ENCODE results near the gene PGBD5.

The PGBD5 gene

DNA sequence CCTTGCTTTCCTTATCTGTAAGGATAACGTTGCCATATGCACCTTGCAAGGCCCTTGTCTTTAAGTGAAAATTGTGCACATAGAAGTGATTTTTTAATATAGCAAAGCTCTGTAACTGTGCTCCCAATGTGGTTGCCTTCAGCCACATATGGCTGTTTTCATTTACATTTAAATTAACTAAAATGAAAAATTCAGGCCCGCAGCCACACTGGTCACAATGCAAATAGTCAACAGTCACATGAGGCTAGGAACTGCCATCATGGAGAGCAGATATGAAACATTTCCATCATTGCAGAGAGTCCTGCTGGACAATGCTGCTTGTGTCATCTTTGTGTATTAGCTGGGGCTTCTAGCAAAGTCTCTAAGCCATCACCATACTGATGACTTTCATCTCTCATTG is 83.4 kb downstream of the PGBD5 start:
- no peak overlapping the region for H3K4me3 ChIP-seq (ENCODE audit: control insufficient read depth in 1 of 7, extremely low read depth in 1 of 7, insufficient read depth in 4 of 7, low read depth in 2 of 7, low read length in 6 of 7)
- H3K9me3 ChIP-seq (ENCODE audit: control extremely low read depth in 1 of 5, control insufficient read depth in 4 of 5, insufficient read depth in 2 of 5, low read depth in 1 of 5, low read length in 4 of 5), result no peaks in the 10 kb centered on the region
- ChIA-PET POLR2A (no interaction called here), CTCF (no interaction called here)
- H3K36me3 ChIP-seq (ENCODE audit: control insufficient read depth in 4 of 4, insufficient read depth in 4 of 4, low read length in 3 of 4), result no peaks in the 10 kb centered on the region
- 100% methylated on average over 1 of the region's 2 CpGs for WGBS (ENCODE audit: insufficient coverage)
- peaks cover 0 to 11% (median 3%) of the 10 kb centered on the region in 5 experiments for H3K27me3 ChIP-seq (replicated peaks in 2 of 5; ENCODE audit: control insufficient read depth in 4 of 5, insufficient read depth in 5 of 5, low read length in 4 of 5)
- no peaks in the 10 kb centered on the region for H3K4me1 ChIP-seq (ENCODE audit: control extremely low read depth in 1 of 4, control insufficient read depth in 4 of 4, insufficient read depth in 4 of 4, low read length in 3 of 4)
- no peak for DNase-seq
- no peak overlapping the region for H3K27ac ChIP-seq (ENCODE audit: insufficient read depth in 1 of 2, low read depth in 1 of 2, low read length in 2 of 2, poor library complexity in 1 of 2, severe bottlenecking in 2 of 2)

GRCh38 chr1:230342019-230342418 is 84.1 kb downstream of the PGBD5 start:
- 79% methylated on average over 3 of the region's 3 CpGs for WGBS (ENCODE audit: insufficient coverage)
- ChIA-PET CTCF (no interaction called here), POLR2A (no interaction called here)
- no peak overlapping the region for H3K4me3 ChIP-seq (ENCODE audit: control insufficient read depth in 1 of 7, extremely low read depth in 1 of 7, insufficient read depth in 4 of 7, low read depth in 2 of 7, low read length in 6 of 7)
- no peak for DNase-seq
- no peaks in the 10 kb centered on the region for H3K36me3 ChIP-seq (ENCODE audit: control insufficient read depth in 4 of 4, insufficient read depth in 4 of 4, low read length in 3 of 4)
- H3K27ac ChIP-seq (ENCODE audit: insufficient read depth in 1 of 2, low read depth in 1 of 2, low read length in 2 of 2, poor library complexity in 1 of 2, severe bottlenecking in 2 of 2), result no peak overlapping the region
- H3K9me3 ChIP-seq (ENCODE audit: control extremely low read depth in 1 of 5, control insufficient read depth in 4 of 5, insufficient read depth in 2 of 5, low read depth in 1 of 5, low read length in 4 of 5), result no peaks in the 10 kb centered on the region
- H3K27me3 ChIP-seq (replicated peaks in 2 of 5; ENCODE audit: control insufficient read depth in 4 of 5, insufficient read depth in 5 of 5, low read length in 4 of 5), result peaks cover 0 to 11% (median 3%) of the 10 kb centered on the region in 5 experiments
- H3K4me1 ChIP-seq (ENCODE audit: control extremely low read depth in 1 of 4, control insufficient read depth in 4 of 4, insufficient read depth in 4 of 4, low read length in 3 of 4), result no peaks in the 10 kb centered on the region

DNA sequence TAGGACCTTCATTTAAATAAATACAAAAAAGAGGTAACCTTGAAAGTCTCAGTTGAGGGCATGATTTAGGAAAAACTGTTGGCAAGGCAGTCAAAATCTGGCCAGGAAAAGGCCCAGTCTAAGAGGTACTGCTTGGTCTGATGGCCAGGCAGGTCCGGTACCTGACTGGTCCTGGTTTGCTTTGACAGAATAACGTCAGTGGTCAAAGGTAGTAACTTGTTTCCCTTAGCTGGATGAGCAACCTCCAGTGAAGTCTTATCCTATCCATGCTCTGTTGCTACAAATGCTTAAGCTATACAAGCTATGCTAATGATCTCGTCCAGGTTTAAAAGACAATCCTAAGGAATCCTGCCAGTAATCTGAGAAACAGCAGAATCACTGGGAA is 85.0 kb downstream of the PGBD5 start:
- Histone ChIP-seq H3K36me3 (ENCODE audit: control insufficient read depth in 4 of 4, insufficient read depth in 4 of 4, low read length in 3 of 4) (no peaks in the 10 kb centered on the region), H3K27me3 (replicated peaks in 2 of 5; ENCODE audit: control insufficient read depth in 4 of 5, insufficient read depth in 5 of 5, low read length in 4 of 5) (peaks cover 0 to 11% (median 3%) of the 10 kb centered on the region in 5 experiments), H3K9me3 (ENCODE audit: control extremely low read depth in 1 of 5, control insufficient read depth in 4 of 5, insufficient read depth in 2 of 5, low read depth in 1 of 5, low read length in 4 of 5) (no peaks in the 10 kb centered on the region), H3K4me1 (ENCODE audit: control extremely low read depth in 1 of 4, control insufficient read depth in 4 of 4, insufficient read depth in 4 of 4, low read length in 3 of 4) (no peaks in the 10 kb centered on the region), H3K4me3 (ENCODE audit: control insufficient read depth in 1 of 7, extremely low read depth in 1 of 7, insufficient read depth in 4 of 7, low read depth in 2 of 7, low read length in 6 of 7) (no peak overlapping the region), H3K27ac (ENCODE audit: insufficient read depth in 1 of 2, low read depth in 1 of 2, low read length in 2 of 2, poor library complexity in 1 of 2, severe bottlenecking in 2 of 2) (no peak overlapping the region)
- CTCF ChIA-PET, result no interaction called here
- POLR2A ChIA-PET, result no interaction called here
- DNase-seq, result no peak
- WGBS (ENCODE audit: insufficient coverage), result 67% methylated on average over 3 of the region's 3 CpGs

- CTCF ChIA-PET, result no interaction called here
- Histone ChIP-seq H3K27me3 (replicated peaks in 2 of 5; ENCODE audit: control insufficient read depth in 4 of 5, insufficient read depth in 5 of 5, low read length in 4 of 5) (peaks cover 0 to 11% (median 3%) of the 10 kb centered on the region in 5 experiments), H3K27ac (ENCODE audit: insufficient read depth in 1 of 2, low read depth in 1 of 2, low read length in 2 of 2, poor library complexity in 1 of 2, severe bottlenecking in 2 of 2) (no peak overlapping the region), H3K4me3 (ENCODE audit: control insufficient read depth in 1 of 7, extremely low read depth in 1 of 7, insufficient read depth in 4 of 7, low read depth in 2 of 7, low read length in 6 of 7) (no peak overlapping the region), H3K36me3 (ENCODE audit: control insufficient read depth in 4 of 4, insufficient read depth in 4 of 4, low read length in 3 of 4) (no peaks in the 10 kb centered on the region), H3K9me3 (ENCODE audit: control extremely low read depth in 1 of 5, control insufficient read depth in 4 of 5, insufficient read depth in 2 of 5, low read depth in 1 of 5, low read length in 4 of 5) (no peaks in the 10 kb centered on the region), H3K4me1 (ENCODE audit: control extremely low read depth in 1 of 4, control insufficient read depth in 4 of 4, insufficient read depth in 4 of 4, low read length in 3 of 4) (no peaks in the 10 kb centered on the region)
- POLR2A ChIA-PET, result no interaction called here
- WGBS (ENCODE audit: insufficient coverage), result 88% methylated on average over 5 of the region's 7 CpGs
- DNase-seq, result no peak
These were observed 85.5 kb downstream of the PGBD5 start for GRCh38 chr1:230340526-230341161.

- no peak overlapping the region for H3K27ac ChIP-seq (ENCODE audit: insufficient read depth in 1 of 2, low read depth in 1 of 2, low read length in 2 of 2, poor library complexity in 1 of 2, severe bottlenecking in 2 of 2)
- no peak for DNase-seq
- POLR2A ChIA-PET, result no interaction called here
- CTCF ChIA-PET, result no interaction called here
- H3K4me1 ChIP-seq (ENCODE audit: control extremely low read depth in 1 of 4, control insufficient read depth in 4 of 4, insufficient read depth in 4 of 4, low read length in 3 of 4), result no peaks in the 10 kb centered on the region
- H3K9me3 ChIP-seq (ENCODE audit: control extremely low read depth in 1 of 5, control insufficient read depth in 4 of 5, insufficient read depth in 2 of 5, low read depth in 1 of 5, low read length in 4 of 5), result no peaks in the 10 kb centered on the region
- H3K36me3 ChIP-seq (ENCODE audit: control insufficient read depth in 4 of 4, insufficient read depth in 4 of 4, low read length in 3 of 4), result no peaks in the 10 kb centered on the region
- 88% methylated on average over 7 of the region's 8 CpGs for WGBS (ENCODE audit: insufficient coverage)
- peaks cover 0 to 6% (median 3%) of the 10 kb centered on the region in 5 experiments for H3K27me3 ChIP-seq (replicated peaks in 2 of 5; ENCODE audit: control insufficient read depth in 4 of 5, insufficient read depth in 5 of 5, low read length in 4 of 5)
- H3K4me3 ChIP-seq (ENCODE audit: control insufficient read depth in 1 of 7, extremely low read depth in 1 of 7, insufficient read depth in 4 of 7, low read depth in 2 of 7, low read length in 6 of 7), result no peak overlapping the region
These were observed 87.1 kb downstream of the PGBD5 start for GRCh38 chr1:230339033-230339432.

DNA sequence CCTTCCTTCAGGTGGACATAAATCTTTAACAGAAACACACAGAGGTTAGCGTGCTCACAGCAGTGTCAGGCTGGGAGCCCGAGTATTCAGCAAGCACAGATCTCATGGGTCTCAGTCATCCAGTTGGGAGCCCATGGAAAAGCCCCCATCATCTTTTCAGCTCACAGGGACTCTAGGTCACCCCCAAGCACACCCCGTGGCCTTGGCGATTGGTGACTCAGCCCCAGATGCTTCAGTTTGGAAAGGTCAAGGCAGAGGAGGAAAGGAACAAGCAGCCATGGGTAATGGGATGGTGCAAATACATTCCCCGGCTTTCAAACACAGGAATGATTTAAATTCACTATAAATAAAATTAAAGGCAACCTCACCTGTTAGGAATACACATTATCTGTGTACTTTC is 88.9 kb downstream of the PGBD5 start:
- CTCF ChIA-PET, result no interaction called here
- Histone ChIP-seq H3K36me3 (ENCODE audit: control insufficient read depth in 4 of 4, insufficient read depth in 4 of 4, low read length in 3 of 4) (no peaks in the 10 kb centered on the region), H3K27me3 (replicated peaks in 2 of 5; ENCODE audit: control insufficient read depth in 4 of 5, insufficient read depth in 5 of 5, low read length in 4 of 5) (peaks cover 0 to 4% (median 3%) of the 10 kb centered on the region in 5 experiments), H3K27ac (ENCODE audit: insufficient read depth in 1 of 2, low read depth in 1 of 2, low read length in 2 of 2, poor library complexity in 1 of 2, severe bottlenecking in 2 of 2) (no peak overlapping the region), H3K4me1 (ENCODE audit: control extremely low read depth in 1 of 4, control insufficient read depth in 4 of 4, insufficient read depth in 4 of 4, low read length in 3 of 4) (no peaks in the 10 kb centered on the region), H3K9me3 (ENCODE audit: control extremely low read depth in 1 of 5, control insufficient read depth in 4 of 5, insufficient read depth in 2 of 5, low read depth in 1 of 5, low read length in 4 of 5) (no peaks in the 10 kb centered on the region), H3K4me3 (ENCODE audit: control insufficient read depth in 1 of 7, extremely low read depth in 1 of 7, insufficient read depth in 4 of 7, low read depth in 2 of 7, low read length in 6 of 7) (no peak overlapping the region)
- DNase-seq, result no peak
- WGBS (ENCODE audit: insufficient coverage), result 92% methylated on average over 4 of the region's 5 CpGs
- POLR2A ChIA-PET, result no interaction called here

DNA sequence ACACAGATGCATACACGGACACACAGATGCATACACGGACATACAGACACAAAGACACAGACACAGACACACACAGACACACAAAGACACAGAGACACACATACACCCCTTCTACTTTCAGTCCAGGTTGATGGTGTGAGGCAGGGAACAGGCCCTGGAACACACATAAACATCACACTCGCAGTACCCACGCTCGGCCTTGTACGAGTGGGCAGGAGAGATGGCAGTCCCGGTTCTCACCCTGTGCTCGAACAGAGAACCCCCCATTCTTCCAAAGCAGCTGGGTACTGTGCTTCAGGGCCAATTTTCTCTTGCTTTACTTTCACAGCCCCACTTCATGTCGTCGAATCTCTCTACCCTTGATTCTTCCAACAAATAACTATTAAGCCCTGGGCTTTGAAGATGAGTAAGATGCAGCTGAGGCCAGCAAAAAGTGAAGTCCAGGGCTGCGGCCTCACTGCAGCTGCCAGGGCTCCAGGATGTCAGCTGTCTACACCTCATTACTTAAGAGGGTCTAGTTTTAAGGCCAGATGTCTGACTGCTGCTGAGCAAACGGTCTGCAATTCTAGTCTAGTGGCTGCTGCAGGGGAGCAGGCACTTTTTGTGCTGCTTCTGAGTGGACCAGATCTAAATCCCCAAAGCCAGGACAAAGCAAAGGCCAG is 90.1 kb downstream of the PGBD5 start:
- H3K9me3 ChIP-seq (ENCODE audit: control extremely low read depth in 1 of 5, control insufficient read depth in 4 of 5, insufficient read depth in 2 of 5, low read depth in 1 of 5, low read length in 4 of 5), result no peaks in the 10 kb centered on the region
- ChIA-PET CTCF (no interaction called here), POLR2A (no interaction called here)
- no peak overlapping the region for H3K27ac ChIP-seq (ENCODE audit: insufficient read depth in 1 of 2, low read depth in 1 of 2, low read length in 2 of 2, poor library complexity in 1 of 2, severe bottlenecking in 2 of 2)
- H3K4me3 ChIP-seq (ENCODE audit: control insufficient read depth in 1 of 7, extremely low read depth in 1 of 7, insufficient read depth in 4 of 7, low read depth in 2 of 7, low read length in 6 of 7), result no peak overlapping the region
- WGBS (ENCODE audit: insufficient coverage), result 88% methylated on average over 12 of the region's 12 CpGs
- H3K4me1 ChIP-seq (ENCODE audit: control extremely low read depth in 1 of 4, control insufficient read depth in 4 of 4, insufficient read depth in 4 of 4, low read length in 3 of 4), result no peaks in the 10 kb centered on the region
- no peaks in the 10 kb centered on the region for H3K36me3 ChIP-seq (ENCODE audit: control insufficient read depth in 4 of 4, insufficient read depth in 4 of 4, low read length in 3 of 4)
- no peak for DNase-seq
- H3K27me3 ChIP-seq (replicated peaks in 2 of 5; ENCODE audit: control insufficient read depth in 4 of 5, insufficient read depth in 5 of 5, low read length in 4 of 5), result peaks cover 0 to 4% (median 2%) of the 10 kb centered on the region in 5 experiments
